Ovary (tissue), 9 donors: ENCODE results near the gene NGDN. TPM values are rescaled to one million over a fixed set of nuclear protein-coding genes. Genes with fewer than 3 reads are reported as not detected.

ENCODE experiments used
- DNase-seq, 5 donors: peaks; one replicate each; pipeline ENCODE4 v3.0.0-alpha.2; 2019 to 2020
- H3K27ac ChIP-seq, 2 donors: fragments of 200-600 bp; one replicate each; pipeline versions ENCODE4 v1.5.1 to v1.8.0; 2019 to 2022
- H3K27me3 ChIP-seq: fragments of 200-600 bp; one replicate; pipeline ENCODE4 v1.8.0; 2022
- H3K36me3 ChIP-seq: fragments of 200-600 bp; sonication (generic); one replicate; pipeline ENCODE4 v1.5.1; 2019
- H3K4me1 ChIP-seq: one replicate; pipeline ENCODE4 v1.8.1; 2013; ENCODE audit warnings: mild to moderate bottlenecking, moderate library complexity; ENCODE audit not compliant: insufficient read depth
- H3K4me3 ChIP-seq: fragments of 200-600 bp; sonication (generic); one replicate; pipeline ENCODE4 v1.5.1; 2017
- H3K9me3 ChIP-seq, 2 donors: fragments of 200-600 bp in 1 of 2; sonication (generic) in 1 of 2; one replicate each; pipeline versions ENCODE4 v1.5.1 to v1.8.1; 2013 to 2019; ENCODE audit warnings: mild to moderate bottlenecking in 1 of 2, moderate library complexity in 1 of 2
- CTCF ChIP-seq, 3 donors: fragments of 450-650 bp in 2 of 3; fragments of 200-600 bp in 1 of 3; IDR thresholded peaks; one replicate each; pipeline versions ENCODE4 v1.5.1 to v1.8.0; 2016 to 2022; ENCODE audit warnings: antibody characterized with exemption in 3 of 3, mild to moderate bottlenecking in 1 of 3
- EP300 ChIP-seq: sonication (generic); formaldehyde crosslinking; IDR thresholded peaks from one replicate; pipeline ENCODE4 v1.6.1; 2017; ENCODE audit warnings: antibody characterized with exemption
- POLR2A ChIP-seq: fragments of 450-650 bp; IDR thresholded peaks from one replicate; pipeline ENCODE4 v1.6.1; 2017; ENCODE audit warnings: antibody characterized with exemption, mild to moderate bottlenecking, moderate library complexity
- WGBS, 3 donors: extraction: QIAGEN DNeasy Blood & Tissue Kit in 1 of 3; methylation state at CpG; one replicate each; pipeline versions ENCODE4 v1.1.5 to v1.1.7; 2013 to 2017; 5-methylcytosine and 5-hydroxymethylcytosine counted together
- intact Hi-C, 4 donors: fragments of 100-400 bp; cut with DNase I; formaldehyde crosslinking; loops; one replicate each; pipeline versions ENCODE4 v1.11.0 to v1.15.1; 2022 to 2023
- polyA plus RNA-seq, 2 donors: library from polyadenylated mRNA; stranded (reverse); fragments of 200-250 nt in 1 of 2; fragments of 350-450 nt in 1 of 2; fragmentation: Illumina TruSeq in 1 of 2; extraction: RNeasy Lipid Tissue Mini Kit (QIAGEN cat#74804) in 1 of 2; gene quantifications; one replicate each; pipeline ENCODE4 v1.2.3, GENCODE V29; 2013 to 2014
- total RNA-seq, 7 donors: library from RNA; depleted of rRNA in 2 of 7; stranded (reverse); fragments of >200 nt in 2 of 7; fragmentation: NEBNext Ultra II Directional in 3 of 7; extraction: Animal tissue kit (Norgen Biotek cat#: 25700) in 3 of 7; gene quantifications; one replicate each; pipeline versions ENCODE4 v1.1.0 to v1.2.4, GENCODE V29; 2016 to 2023
- donor health status: DM: no; HTN: no; CAD: no; lungs with moderate emphysema.
- donor health status: DM: no; HTN: no; CAD: no.
- donor health status: Bipolar disorder and iron deficiency.
- donor health status: DM: yes; HTN: yes; CAD: no.
- donor health status: DM: no; HTN: no; CAD: no.
- donor health status: DM: yes; HTN: yes; CAD: no.

NGDN gene
- total and polyA plus RNA-seq, 9 donors, result 32.9 to 57.5 (median 39.4) TPM

- H3K9me3 ChIP-seq, result no peaks in the 10 kb centered on the region
- no peak overlapping the region for H3K4me3 ChIP-seq
- H3K4me1 ChIP-seq, result no peaks in the 10 kb centered on the region
- no peaks in the 10 kb centered on the region for H3K36me3 ChIP-seq
- intact Hi-C loops, result no loop called here
- no peaks in the 10 kb centered on the region for H3K27me3 ChIP-seq
- no peak for DNase-seq
- 66 to 70% (median 67%) methylated on average over 11 of the region's 11 CpGs for WGBS, 3 donors
- TF ChIP-seq EP300 (no peak), POLR2A (no peak), CTCF (IDR thresholded peaks at IDR 0.05) (no peak)
- no peak overlapping the region for H3K27ac ChIP-seq
These were observed 26.1 kb upstream of the NGDN start for GRCh38 chr14:23443411-23443812.

GRCh38 chr14:23443881-23444280 is 25.6 kb upstream of the NGDN start:
- DNase-seq, result no peak
- no peak for TF ChIP-seq CTCF (IDR thresholded peaks at IDR 0.05)
- no peak for TF ChIP-seq EP300
- TF ChIP-seq POLR2A, result no peak
- no peaks in the 10 kb centered on the region for H3K27me3 ChIP-seq
- no peaks in the 10 kb centered on the region for H3K36me3 ChIP-seq
- 53 to 62% (median 59%) methylated on average over 6 of the region's 6 CpGs for WGBS, 3 donors
- H3K9me3 ChIP-seq, result no peaks in the 10 kb centered on the region
- H3K4me3 ChIP-seq, result no peak overlapping the region
- no peaks in the 10 kb centered on the region for H3K4me1 ChIP-seq
- intact Hi-C loops, result no loop called here
- no peak overlapping the region for H3K27ac ChIP-seq

GRCh38 chr14:23444314-23444713 is 25.2 kb upstream of the NGDN start:
- Histone ChIP-seq H3K4me3 (no peak overlapping the region), H3K27ac (no peak overlapping the region), H3K27me3 (no peaks in the 10 kb centered on the region), H3K4me1 (no peaks in the 10 kb centered on the region), H3K36me3 (no peaks in the 10 kb centered on the region), H3K9me3 (no peaks in the 10 kb centered on the region)
- TF ChIP-seq EP300, result no peak
- no peak for TF ChIP-seq POLR2A
- no peak for TF ChIP-seq CTCF (IDR thresholded peaks at IDR 0.05)
- no peak for DNase-seq
- intact Hi-C loops, result no loop called here
- WGBS, 3 donors, result 33 to 55% (median 33%) methylated on average over 1 of the region's 1 CpG

GRCh38 chr14:23445773-23446172 is 23.7 kb upstream of the NGDN start:
- intact Hi-C loops, result no loop called here
- H3K4me1 ChIP-seq, result no peaks in the 10 kb centered on the region
- no peaks in the 10 kb centered on the region for H3K36me3 ChIP-seq
- H3K27ac ChIP-seq, result no peak overlapping the region
- H3K9me3 ChIP-seq, result no peaks in the 10 kb centered on the region
- DNase-seq, result no peak
- TF ChIP-seq POLR2A (no peak), EP300 (no peak), CTCF (IDR thresholded peaks at IDR 0.05) (no peak)
- H3K4me3 ChIP-seq, result no peak overlapping the region
- no peaks in the 10 kb centered on the region for H3K27me3 ChIP-seq
- WGBS, 3 donors, result 66 to 68% (median 68%) methylated on average over 4 of the region's 4 CpGs
